Left cardiac atrium (tissue), 4 donors: Measurements from ENCODE around the gene SNUPN. TPM values are rescaled to one million over a fixed set of nuclear protein-coding genes. Genes with fewer than 3 reads are reported as not detected.
"Not testable (repeated sequence)": the region's sequence is repeated elsewhere in the genome, so short reads cannot be mapped to it uniquely, and the experiment has no call there.

Source experiments
- ATAC-seq, 2 donors: fragments of 200-7000 bp; cut with Tn5 transposase; one replicate each; pipeline ENCODE4 v1.9.1; 2020; ENCODE audit warnings: mild to moderate bottlenecking in 2 of 2, moderate library complexity in 2 of 2
- DNase-seq: peaks from one replicate; pipeline ENCODE4 v3.0.0-alpha.2; 2020
- intact Hi-C, 2 donors: fragments of 100-400 bp; cut with DNase I; formaldehyde crosslinking; loops; one replicate each; pipeline versions ENCODE4 v1.14.1 to v1.15.1; 2022 to 2023
- total RNA-seq, 2 donors: library from RNA; stranded (reverse); fragmentation: NEBNext Ultra II Directional; extraction: Animal tissue kit (Norgen Biotek cat#: 25700); gene quantifications; one replicate each; pipeline ENCODE4 v1.2.1, GENCODE V29; 2021
- donor health status: DM: no; HTN: yes; CAD: no.
- donor health status: DM: no; HTN: yes; CAD: no; lungs with severe emphysema.
- donor health status: DM: yes; HTN: yes; CAD: no.
- donor health status: Dilated cardiomyopathy.

SNUPN gene
- total RNA-seq, 2 donors from 2014 or later, result 15.6 to 21.4 TPM

DNA sequence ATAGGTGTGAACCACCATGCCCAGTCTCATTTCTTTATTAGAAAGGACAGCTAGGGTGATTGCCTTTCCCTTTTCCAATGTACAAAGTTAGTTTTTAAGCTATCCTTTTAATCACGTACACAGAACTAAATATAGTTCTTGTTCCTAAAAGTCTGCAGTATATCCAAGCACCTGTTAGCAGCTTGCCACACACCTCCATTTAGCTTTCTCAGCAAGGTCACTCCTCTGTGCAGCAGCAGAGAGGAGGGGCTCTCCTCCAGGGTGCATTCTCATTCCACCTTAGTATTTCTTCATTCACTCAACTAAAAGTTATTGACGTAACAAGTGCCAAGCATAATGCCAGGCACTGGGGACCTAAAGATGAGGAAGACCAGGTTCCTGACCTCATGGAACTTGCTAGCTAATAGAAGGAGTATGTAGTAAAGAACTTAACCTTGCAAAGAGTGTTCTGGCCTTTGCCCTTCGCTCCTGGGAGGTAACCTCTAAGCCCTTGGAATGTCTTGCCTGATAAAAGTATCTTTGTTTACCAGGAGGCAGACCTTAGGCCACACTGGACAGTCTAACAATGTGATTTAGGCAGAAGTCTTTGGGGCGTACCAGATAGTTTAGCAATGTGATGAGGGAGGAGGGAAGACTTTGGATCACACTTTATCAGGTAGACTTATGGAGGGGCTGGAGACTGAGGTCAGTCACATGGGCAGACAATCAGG, 33.7 kb downstream of the SNUPN start:
- no peak for ATAC-seq
- intact Hi-C loops, result no loop called here
- no peak for DNase-seq

DNA sequence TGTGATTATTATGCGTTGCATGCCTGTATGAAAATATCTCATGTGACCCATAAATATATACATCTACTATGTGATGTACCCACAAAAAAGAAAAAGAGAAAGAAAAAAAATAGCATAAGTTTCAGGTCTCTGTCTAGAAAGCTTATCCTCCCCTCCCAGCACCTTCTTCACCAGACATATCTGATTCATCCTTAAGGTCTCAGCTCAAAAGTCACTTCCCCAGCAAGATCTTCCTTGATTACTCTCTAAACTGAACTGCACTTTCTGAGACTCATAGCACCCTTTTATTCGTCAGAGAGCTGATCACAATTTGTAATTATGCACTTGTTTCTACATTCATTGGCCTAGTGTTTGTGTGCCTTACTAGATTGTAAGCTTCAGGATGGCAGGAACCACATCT, 35.3 kb downstream of the SNUPN start:
- ATAC-seq (no peak), DNase-seq (no peak)
- intact Hi-C loops, result no loop called here

DNA sequence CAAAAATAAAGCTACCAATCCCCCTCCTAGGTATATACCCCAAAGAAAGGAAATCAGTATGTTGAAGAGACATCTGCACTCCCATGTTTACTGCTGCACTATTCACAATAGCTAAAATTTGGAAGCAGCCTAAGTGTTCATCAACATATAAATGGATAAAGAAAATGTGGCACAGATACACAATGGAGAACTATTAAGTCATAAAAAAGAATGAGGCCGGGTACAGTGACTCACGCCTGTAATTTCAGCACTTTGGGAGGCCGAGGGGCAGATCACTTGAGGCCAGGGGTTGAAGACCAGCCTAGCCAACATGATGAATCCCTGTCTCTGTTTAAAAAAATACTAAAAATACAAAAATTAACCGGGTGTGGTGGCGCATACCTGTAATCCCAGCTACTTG, 36.5 kb downstream of the SNUPN start:
- no peak for DNase-seq
- ATAC-seq, result no peak
- intact Hi-C loops, result no loop called here

DNA sequence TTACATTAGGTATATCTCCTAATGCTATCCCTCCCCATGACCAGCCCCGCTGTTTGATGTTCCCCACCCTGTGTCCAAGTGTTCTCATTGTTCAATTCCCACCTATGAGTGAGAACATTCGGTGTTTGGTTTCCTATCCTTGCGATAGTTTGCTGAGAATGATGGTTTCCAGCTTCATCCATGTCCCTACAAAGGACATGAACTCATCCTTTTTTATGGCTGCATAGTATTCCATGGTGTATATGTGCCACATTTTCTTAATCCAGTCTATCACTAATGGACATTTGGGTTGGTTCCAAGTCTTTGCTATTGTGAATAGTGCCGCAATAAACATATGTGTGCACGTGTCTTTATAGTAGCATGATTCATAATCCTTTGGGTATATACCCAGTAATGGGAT, 39.1 kb downstream of the SNUPN start:
- ATAC-seq, DNase-seq, intact Hi-C loops: not testable (repeated sequence)

DNA sequence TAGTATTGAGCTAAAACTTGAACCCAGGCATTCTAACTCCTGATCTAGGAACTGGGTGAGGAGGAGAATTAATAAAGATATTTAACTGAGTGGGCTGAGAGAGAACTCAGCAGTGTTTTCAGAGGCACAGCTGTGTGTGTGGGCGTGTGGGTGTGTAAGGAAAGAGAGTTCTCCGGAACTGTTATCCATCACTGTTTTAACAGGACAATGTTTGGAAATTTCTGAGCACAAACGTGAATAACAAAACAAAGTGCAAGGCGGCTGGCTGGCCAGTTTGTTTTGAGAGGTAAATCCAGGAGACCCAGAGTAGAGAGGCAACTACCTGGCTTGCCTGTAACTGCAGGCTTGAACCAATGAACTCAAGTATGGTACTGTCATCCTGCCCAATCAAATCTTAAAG, 41.4 kb downstream of the SNUPN start:
- ATAC-seq, result no peak
- intact Hi-C loops, result no loop called here
- no peak for DNase-seq

DNA sequence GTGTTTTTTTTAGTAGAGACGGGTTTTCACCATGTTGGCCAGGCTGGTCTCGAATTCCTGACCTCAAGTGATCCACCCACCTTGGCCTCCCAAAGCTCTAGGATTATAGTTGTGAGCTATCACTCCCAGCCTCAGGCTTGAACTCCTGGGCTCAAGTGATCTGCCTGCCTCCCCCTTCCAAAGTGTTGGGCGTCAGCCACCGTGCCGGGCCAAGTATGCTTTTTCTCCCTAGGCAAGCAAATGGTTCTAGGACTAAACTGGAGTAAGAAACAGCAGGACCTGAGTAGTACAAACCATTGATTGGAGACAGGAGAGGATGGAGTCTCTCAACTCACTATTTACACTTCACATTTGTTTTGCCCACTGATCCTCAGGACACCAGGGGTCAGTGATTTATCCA, 41.8 kb downstream of the SNUPN start:
- DNase-seq, result no peak
- intact Hi-C loops, result no loop called here
- no peak for ATAC-seq

DNA sequence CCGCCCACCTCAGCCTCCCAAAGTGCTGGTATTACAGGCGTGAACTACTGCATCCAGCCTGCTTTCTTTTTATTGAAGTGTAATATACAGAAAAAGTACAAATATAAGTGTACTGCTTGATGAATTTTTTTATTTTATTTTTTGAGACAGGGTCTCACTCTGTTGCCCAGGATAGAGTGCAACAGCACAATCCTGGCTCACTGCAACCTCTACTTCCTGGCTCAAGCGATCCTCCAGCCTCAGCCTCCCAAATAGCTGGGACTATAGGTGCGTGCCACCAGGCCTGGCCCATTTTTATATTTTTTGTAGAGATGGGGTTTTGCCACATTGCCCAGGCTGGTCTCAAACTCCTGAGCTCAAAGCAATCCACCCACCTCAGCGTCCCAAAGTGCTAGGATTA, 42.6 kb downstream of the SNUPN start:
- DNase-seq, ATAC-seq, intact Hi-C loops: not testable (repeated sequence)

DNA sequence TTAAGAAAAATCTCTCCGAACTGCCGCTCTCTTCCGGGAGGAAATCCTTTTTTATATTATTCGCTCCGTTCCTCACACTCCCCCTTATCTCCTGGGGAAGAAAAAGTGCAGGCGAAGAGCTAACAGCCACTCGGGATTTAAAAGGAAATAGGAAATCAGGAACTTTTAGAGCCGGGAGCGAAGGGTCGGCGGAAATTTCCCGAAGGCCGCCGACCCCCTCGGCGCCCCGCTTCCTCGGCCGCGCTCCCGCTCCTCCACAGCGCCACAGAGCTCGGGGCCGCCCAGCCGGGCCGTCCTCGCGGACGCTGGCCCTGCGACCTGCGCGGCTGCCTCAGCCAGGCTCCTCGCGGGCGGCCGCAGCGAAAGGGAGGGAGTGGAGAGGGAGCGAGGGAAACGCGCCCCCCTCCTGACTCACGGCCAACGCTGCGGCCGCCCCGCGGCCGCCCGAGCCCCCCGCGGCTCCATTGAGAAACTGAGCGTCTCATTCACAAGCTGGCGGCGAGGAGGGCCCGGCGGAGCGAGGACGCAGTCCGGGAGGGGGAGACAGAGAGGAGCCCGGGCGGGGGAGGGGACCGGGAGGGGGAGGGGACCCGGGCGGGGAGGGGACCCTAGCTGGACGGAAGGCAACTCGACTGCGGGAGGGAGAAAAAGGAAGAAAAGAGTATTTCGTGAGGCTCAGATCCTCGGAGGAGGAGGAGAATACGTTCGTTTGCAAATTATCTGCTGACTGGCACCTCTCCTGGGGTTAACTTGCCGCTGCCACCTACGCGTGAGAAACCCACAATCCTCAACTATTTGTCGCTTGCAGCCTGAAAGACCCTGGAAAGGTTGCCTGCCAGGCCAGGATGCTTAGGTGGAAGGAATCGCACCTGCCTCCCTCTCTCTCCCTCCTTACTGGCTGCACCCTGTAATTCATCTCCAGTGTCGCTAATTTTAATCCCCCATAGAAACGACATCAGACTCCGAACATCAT, 46.3 kb downstream of the SNUPN start, which contains the start of gene PTPN9:
PTPN9 (minus strand) TSS at position 368 of the 973 bp plus-strand sequence. CDS start 539 bp downstream, outside the sequence.
- DNase-seq (peak; percentile 83), ATAC-seq (peak; percentile 89 to 91)
- intact Hi-C loops, result loop anchor here (5.0 to 10.0 kb wide), 4 partner anchors 47 to 124 kb away; partner anchors contain the start of gene SIN3A (in 1 of the 2)

DNA sequence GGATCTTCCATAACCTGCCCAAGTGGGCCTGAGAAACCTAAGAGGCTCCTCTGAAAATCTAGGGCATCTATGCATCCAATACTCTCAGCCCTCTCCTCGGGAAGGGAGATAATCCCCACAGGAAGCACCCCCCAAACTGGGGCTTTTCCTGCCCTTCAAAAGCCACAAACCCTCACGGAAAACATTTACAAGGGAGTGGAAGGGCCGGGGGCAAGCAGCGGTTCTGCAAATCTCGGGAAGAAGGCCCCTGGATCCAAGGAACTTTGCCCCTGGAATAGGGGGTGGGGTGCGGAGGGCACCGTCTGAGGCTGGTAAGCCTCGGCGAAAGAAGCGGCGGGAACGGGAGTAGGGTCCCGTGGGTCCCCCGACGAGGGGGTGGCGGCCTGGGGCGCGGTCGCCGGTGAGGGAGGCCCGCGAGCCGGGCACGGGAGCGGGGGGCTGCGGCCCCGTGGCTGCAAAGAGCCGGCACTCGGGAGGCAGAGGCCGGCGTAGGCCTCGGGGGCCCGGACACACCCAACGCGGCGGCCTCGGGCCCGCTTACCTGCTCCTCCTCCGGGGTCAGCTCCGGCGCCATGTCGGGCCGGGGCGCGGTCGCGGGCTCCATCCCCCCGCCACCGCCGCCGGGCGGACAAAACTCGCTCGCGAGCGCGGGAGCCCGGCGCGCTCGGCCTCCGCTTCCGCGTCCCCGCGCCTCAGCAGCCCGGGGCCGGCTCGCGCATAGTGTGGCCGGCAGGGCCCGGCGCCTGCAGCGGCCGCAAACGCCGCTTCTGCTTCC, 47.2 kb downstream of the SNUPN start:
- DNase-seq, result peak; percentile 41

DNA sequence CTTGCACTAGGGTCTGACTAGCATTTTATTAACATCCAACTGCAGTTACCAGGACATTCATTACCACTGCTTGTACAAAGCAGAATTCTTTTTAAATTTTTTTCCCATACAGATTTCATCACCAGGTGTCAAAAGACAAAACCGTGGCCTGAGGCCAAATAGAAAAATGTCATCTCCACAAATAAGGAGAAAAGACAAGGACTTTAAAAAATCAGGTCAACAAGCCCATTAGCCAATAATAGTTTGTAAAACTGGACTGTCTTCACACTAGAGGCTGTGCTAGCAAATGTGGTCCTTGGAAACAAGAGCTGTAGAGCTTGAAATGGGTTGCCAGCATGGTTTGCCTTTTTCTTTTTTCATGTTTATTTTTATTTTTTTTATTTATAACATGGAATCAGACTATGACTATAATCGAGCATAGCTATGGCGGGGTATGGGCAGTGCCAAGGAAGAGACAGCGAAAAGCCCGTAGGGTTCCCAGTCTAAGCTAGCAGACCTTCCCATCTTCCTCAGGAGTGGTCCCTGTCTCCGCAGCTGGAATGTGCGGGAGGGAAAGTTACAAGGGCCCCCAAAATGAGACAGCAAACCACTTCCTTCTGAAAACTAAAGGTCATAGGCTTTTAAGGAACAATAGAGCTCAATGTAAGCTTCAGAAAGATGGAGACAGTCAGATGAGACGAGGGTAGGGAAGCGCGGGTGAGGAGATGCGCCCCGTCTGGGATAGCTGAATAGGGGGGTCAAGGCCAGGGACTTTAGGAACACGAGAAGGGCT, 47.9 kb downstream of the SNUPN start:
- ATAC-seq (peak in 1 of 2 donors; percentile 14), DNase-seq (no peak)
- intact Hi-C loops, result loop anchor here (5.0 to 10.0 kb wide), 4 partner anchors 45 to 123 kb away; partner anchors contain the start of gene SIN3A (in 1 of the 2)

More for the DNA sequence above, 47.2 kb downstream of the SNUPN start:
- intact Hi-C loops, result loop anchor here (5.0 to 10.0 kb wide), 4 partner anchors 46 to 124 kb away; partner anchors contain the start of gene SIN3A (in 1 of the 2)
- ATAC-seq, result peak; percentile 75 to 77

DNA sequence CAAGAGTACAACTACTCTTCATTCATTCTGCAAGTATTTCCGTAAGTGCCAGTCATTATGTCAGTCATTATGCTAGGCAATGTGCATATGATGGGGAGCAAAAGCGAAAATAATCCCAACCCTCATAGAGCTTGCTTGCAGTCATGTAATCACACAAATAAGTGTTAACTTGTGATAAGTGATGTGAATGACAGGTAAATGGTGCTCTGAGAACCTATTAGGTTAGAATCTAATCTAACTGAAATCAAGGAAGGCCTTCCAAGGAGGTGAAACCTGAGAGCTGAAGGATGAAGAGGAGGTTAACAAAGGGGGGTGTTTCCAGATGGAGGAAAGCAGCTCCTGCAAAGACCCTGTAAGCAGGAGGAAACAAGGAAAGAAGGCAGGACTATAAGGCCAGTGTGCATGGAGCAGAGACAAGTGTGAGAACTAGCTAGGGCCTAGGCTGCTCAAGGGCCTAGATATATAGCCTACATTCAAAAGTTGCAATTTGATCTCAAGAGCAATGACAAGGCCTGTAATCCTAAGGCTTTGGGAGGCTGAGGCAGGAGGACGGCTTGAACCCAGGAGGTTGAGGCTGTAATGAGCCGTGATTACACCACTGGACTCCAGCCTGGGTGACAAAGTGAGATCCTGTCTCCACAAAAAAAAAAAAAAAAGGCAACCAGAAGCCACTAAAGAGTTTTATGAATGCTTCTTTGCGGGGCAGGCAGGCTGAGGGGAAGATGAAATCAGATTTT, 51.7 kb downstream of the SNUPN start:
- ATAC-seq, result no peak
- DNase-seq, result no peak
- intact Hi-C loops, result loop anchor here (10.0 kb wide), 3 partner anchors 49 to 119 kb away; partner anchors contain the start of gene SIN3A (in 1 of the 2)

DNA sequence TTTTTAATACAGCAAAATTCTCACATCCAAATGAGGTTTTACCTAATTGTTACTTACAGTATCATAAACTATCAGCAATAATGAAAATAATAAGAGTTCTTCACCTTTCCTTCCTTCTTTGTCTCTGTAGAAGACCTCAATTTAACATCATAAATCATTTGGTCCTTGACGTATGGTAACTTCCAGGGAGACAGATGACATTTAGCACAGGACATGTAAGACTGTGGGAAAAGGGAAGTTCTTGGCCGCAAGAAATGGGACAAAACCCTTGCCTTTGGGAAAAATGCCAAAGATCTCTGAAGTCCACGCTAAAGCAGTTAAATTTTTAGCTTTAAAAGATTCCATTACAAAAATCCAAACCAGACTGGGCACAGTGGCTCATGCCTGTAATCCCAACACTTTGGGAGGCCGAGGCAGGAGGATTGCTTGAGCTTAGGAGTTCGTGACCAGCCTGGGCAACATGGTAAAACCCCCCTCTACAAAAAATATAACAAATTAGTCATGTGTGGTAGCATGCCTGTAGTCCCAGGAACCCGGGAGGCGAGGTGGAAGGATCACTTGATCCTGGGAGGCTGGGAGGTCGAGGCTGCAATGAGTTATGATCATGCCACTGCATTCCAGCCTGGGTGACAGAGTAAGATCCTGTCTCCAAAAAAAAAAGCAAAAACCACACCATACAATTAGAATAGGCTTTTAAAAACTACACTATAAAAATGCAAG, 55.2 kb downstream of the SNUPN start:
- intact Hi-C loops, result loop anchor here (10.0 kb wide), 3 partner anchors 45 to 115 kb away; partner anchors contain the start of gene SIN3A (in 1 of the 2)
- ATAC-seq (peak in 1 of 2 donors; percentile 49), DNase-seq (no peak)

DNA sequence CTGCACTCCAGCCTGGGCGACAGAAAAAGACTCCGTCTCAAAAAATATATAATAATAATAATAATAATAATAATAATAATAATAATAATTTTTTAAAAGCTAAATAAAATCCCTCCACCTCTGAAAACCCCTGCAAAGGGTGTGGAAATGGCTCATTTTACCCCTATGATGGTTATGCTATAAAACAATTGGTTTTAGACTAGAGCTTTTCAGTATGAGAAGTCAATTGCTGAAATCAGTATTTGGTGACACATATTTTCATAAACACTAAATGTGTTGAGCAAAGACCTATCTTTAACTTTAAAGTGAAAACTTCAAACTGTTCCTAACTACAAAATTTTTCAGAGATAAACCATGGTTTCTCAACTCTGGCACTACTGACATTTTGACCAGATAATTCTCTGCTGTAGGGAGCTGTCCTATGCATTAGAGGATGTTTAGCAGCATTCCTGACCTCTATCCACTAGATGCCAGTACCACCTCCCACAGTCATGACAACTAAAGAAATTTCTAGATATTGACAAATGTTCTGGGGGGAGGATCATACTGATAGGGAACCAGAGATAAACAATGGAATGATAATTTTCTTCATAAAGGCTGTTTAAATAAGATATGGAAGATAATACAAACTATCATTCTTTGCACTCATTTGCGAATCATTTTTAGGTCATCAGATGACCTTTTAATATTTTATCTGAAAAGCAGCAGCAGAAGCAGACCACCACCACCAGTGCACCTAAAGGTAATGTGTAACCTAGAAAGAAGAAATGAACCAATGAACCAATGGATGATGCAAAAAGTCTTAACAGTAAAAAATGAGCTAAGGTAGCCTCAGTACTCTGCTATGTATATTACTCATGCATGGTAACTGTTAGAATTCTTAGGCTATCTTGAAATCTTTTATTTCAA, 60.2 kb downstream of the SNUPN start:
- intact Hi-C loops, result no loop called here
- ATAC-seq, result no peak

DNA sequence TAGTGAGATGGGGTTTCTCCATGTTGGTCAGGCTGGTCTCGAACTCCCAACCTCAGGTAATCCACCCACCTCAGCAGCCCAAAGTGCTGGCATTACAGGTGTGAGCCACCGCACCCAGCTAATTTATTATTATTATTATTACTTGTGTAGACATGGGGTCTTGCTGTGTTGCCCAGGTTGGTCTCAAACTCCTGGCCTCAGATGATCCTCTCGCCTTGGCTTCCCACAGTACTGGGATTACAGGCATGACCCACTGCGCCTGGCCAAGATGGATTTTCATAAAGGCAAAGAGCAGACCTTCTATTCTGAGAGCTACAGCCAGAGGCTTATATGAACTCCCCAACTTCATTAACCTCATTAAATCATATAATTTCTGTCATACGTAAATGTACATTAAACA, 63.6 kb downstream of the SNUPN start:
- intact Hi-C loops, result no loop called here
- no peak for DNase-seq
- no peak for ATAC-seq

More for the DNA sequence above, 60.2 kb downstream of the SNUPN start:
- DNase-seq, result no peak

DNA sequence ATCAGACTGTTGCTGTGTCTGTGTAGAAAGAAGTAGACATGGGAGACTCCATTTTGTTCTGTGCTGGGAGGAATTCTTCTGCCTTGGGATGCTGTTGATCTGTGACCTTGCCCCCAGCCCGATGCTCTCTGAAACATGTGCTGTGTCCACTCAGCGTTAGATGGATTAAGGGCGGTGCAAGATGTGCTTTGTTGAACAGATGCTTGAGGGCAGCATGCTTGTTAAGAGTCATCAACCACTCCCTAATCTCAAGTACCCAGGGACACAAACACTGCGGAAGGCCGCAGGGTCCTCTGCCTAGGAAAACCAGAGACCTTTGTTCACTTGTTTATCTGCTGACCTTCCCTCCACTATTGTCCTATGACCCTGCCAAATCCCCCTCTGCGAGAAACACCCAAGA, 66.2 kb downstream of the SNUPN start:
- DNase-seq, intact Hi-C loops, ATAC-seq: not testable (repeated sequence)

DNA sequence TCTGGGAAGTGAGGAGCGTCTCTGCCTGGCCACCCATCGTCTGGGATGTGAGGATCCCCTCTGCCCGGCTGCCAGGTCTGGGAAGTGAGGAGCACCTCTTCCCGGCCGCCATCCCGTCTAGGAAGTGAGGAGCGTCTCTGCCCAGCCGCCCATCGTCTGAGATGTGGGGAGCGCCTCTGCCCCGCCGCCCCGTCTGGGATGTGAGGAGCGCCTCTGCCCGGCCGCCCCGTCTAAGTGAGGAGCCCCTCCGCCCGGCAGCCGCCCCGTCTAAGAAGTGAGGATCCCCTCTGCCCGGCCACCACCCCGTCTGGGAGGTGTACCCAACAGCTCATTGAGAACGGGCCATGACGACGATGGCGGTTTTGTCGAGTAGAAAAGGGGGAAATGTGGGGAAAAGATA, 66.6 kb downstream of the SNUPN start:
- ATAC-seq, intact Hi-C loops, DNase-seq: not testable (repeated sequence)
